ENCODE results near the gene GPR55. TPM values are rescaled to one million over a fixed set of nuclear protein-coding genes. Genes with fewer than 3 reads are reported as not detected.

The GPR55 gene
- total RNA-seq = 1 to 10 TPM; 4.4 to 5.6 TPM

DNA sequence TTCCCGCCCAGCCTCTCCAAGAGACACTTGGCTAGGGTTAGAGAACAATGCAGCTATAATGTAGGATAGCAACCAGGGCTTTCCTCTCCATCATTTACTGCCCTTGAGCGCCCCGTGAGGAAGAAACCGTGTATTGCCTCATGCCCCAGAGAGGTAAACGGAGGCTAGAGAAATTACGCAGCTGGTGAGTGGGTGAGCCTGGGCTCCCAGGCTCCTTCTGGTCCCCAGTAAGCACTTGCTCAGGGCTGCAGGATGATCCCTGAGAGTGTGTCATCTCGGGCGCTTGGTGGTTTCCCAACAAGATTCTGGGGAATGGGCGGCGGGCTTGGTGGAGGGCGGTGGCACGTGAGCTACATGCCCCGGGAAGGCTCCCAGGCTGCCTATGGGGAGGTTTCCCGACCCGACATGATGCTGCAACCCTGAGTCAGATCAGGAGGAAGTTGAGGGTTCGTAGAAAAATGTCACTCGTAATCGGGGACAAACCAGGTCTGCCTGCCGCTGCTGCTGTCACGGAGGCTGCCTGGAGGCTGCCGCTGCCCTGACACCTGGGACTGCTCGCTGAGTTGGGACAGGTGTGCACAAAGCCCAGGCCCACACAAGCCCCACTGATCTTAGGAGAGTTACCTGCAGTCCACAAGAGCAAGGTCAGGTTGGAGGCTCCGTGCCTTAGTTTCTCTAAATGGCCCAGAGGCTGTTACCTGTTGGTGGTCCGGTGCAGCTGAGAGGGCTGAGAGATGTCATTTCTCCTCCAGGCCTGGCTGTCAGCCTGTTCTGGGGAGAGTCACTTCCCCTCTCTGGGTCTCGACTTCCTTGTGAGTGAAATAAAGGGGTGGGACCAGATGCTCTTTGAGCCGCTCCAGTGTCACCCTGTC, at the start of gene GPR55:
TSS of gene GPR55 (minus strand) at position 773 of the 872 bp plus-strand sequence. CDS start 14,280 bp downstream, outside the sequence.
- ChIA-PET POLR2A (interaction anchor here (0.5 to 1.8 kb wide), 2 partner anchors 60 to 167 kb away, joined by 4 to 7 read pairs; no protein-coding TSS in a partner anchor), CTCF (interaction anchor here (0.7 to 5.0 kb wide), 16 partner anchors 11 to 75 kb away, joined by 3 to 26 read pairs (median 5); no protein-coding TSS in a partner anchor)

DNA sequence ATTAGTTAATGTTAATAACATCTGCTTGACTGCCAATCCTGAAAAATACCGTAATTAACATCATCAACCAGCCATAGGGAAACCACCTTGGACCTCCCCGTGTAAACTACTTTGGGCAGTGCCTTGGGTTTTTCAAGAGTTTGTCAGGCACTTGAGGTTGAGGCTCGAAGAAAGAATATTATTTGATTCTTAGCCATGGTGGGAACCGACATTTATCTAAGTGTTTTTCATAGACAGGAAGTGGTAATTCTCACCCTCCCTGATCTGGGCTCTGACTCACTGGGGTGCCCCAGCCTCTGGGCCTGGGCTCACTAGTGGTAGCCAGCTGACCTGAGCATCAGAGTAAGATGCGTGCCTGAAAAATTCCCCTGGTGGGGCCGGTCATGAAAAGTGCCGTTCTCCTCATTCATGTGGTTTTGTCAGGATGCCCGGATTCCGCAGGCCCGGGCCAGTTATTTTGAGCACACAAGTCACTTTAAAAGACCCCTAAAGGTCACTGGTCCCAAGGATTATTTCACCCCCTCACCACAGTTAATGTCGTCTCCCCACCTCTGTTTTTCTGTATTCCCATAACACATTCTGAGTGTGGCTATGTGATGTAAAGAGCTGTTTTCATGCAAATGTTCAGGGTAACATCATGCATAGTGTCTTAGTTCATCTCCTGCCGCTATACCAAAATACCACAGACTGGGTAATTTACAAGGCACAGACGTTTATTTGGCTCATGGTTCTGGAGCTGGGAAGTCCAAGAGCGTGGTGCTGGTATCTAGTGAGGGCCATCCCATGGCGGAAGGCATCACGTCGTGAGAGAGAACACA, 49.3 kb upstream of the GPR55 start:
- ChIA-PET CTCF (interaction anchor here (1.1 to 2.3 kb wide), 5 partner anchors 10 to 73 kb away, joined by 3 to 10 read pairs (median 3); no protein-coding TSS in a partner anchor), POLR2A (interaction anchor here (0.9 kb wide), 1 partner anchor 26 kb away, joined by 3 read pairs; no protein-coding TSS in a partner anchor)

DNA sequence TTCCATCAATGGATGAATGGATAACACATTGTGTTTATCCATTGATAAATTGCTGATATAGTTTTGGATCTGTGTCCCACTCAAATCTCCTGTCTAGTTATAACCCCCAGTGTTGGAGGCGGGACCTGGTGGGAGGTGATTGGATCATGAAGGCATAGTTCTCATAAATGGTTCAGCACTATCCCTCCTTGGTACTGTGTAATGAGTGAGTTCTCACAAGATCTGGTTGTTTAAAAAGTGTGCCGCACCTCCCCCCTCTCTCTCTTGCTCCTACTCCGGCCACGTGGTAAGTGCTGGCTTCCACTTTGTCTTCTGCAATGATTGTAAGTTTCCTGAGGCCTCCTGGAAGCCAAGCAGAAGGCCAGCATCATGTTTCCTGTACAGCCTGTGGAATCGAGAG, 47.0 kb upstream of the GPR55 start:
- ChIA-PET POLR2A (no interaction called here), CTCF (interaction anchor here (1.8 kb wide), 1 partner anchor 13 kb away, joined by 6 read pairs; no protein-coding TSS in a partner anchor)

- POLR2A ChIA-PET = interaction anchor here (0.7 kb wide), 1 partner anchor 223 kb away, joined by 4 read pairs; no protein-coding TSS in a partner anchor
- CTCF ChIA-PET = no interaction called here
These were observed 44.6 kb upstream of the GPR55 start for GRCh38 chr2:230969659-230970015.

DNA sequence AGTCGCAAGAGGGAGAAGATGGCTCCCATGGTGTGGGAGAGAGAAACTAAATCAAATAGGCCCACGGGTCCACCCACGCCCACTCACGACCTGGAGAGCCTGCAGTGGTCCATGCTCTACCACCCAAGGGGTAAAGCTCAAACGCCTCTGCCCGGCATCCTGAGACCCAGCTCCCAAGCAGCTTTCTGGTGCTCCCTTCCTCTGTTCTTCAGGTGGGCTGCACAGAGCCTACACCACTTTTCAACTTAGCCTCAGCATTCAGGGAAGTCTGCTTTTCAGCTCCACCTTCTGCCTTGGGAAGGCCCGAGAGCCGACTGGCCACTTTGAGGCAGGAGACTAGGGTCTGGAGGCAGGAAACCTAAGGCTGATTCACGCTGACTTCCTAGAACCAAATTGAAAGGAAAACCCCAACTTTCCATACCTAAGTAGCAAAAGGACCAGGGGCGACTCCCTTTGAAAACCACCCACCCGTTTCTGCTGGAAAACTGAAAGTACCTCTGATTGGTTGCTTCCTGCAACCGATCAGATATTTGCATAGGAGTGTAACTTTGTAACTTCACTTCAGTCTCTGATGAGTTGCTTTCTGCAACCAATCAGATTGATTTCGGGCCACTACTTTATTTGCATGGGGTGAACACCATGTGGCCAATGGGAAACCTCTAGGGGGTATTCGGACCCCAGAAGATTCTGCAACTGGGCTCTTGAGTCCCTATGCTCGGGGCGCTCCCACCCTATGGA, 44.0 kb upstream of the GPR55 start:
- CTCF ChIA-PET = interaction anchor here (0.6 kb wide), 1 partner anchor 121 kb away, joined by 3 read pairs; no protein-coding TSS in a partner anchor
- POLR2A ChIA-PET = no interaction called here

DNA sequence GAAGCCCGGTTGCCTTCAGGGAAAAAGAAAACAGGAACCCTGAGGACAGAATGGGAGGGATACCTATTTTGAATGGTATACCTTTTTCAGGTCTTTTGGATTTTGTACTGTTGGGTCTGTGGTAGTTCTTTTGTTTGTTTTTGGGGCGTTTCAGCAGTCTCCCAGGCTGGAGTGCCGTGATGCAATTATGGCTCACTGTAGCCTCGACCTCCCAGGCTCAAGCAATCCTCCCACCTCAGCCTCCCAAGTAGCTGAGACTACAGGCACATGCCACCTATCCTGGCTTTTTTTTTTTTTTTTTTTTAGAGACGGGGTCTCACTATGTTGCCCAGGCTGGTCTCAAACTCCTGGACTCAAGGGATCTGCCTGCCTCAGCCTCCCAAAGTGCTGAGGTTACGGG, 43.3 kb upstream of the GPR55 start:
- ChIA-PET CTCF (interaction anchor here (0.6 to 1.0 kb wide), 3 partner anchors 19 to 212 kb away, joined by 3 to 7 read pairs (median 3); no protein-coding TSS in a partner anchor), POLR2A (interaction anchor here (0.6 kb wide), 1 partner anchor 81 kb away, joined by 4 read pairs; no protein-coding TSS in a partner anchor)

GRCh38 chr2:230967113-230967512, 42.1 kb upstream of the GPR55 start:
- POLR2A ChIA-PET = no interaction called here
- CTCF ChIA-PET = interaction anchor here (1.5 kb wide), 1 partner anchor 20 kb away, joined by 4 read pairs; no protein-coding TSS in a partner anchor

DNA sequence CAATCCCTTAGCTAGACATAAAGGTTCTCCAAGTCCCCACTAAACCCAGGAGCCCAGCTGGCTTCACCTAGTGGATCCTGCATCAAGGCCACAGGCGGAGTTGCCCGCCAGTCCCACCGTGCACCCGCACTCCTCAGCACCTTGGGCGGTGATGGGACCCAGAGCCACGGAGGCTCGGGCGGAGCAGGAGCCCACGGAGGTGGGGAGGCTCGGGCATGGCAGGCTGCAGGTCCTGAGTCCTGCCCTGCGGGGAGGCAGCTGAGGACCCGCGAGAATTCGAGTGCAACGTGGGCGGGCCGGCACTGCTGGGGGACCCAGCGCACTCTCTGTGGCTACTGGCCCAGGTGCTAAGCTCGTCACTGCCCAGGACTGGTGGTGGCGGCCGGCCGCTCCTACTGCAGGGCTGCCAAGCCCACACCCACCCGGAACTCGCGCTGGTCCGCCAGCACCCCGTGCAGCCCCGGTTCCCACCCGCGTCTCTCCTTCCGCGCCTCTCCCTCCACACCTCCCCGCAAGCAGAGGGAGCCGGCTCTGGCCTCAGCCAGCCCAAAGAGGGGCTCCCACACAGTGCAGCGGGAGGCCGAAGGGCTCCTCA, 39.2 kb upstream of the GPR55 start:
- POLR2A ChIA-PET = no interaction called here
- CTCF ChIA-PET = no interaction called here

- ChIA-PET CTCF (no interaction called here), POLR2A (no interaction called here)
These were observed 36.0 kb upstream of the GPR55 start for GRCh38 chr2:230961091-230961491.

DNA sequence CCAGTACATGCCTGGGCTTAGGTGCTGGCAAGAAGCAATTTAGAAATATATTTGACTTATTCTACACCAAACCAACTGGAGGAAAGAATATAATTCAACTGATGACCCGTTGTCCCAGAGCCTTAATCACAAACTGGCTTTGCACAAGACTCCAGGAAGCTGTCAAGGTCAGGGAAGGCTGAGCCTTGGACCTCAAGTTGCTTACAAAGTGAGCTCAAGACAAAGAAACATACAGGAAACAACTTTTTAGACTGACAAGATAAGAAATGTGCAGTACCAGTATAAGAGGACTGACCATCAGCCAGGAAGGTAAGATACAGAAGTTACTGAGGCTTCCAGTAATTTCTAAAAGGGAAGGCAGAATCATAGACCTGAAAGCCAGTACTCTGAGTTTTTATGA, 35.0 kb upstream of the GPR55 start:
- CTCF ChIA-PET = no interaction called here
- POLR2A ChIA-PET = no interaction called here

DNA sequence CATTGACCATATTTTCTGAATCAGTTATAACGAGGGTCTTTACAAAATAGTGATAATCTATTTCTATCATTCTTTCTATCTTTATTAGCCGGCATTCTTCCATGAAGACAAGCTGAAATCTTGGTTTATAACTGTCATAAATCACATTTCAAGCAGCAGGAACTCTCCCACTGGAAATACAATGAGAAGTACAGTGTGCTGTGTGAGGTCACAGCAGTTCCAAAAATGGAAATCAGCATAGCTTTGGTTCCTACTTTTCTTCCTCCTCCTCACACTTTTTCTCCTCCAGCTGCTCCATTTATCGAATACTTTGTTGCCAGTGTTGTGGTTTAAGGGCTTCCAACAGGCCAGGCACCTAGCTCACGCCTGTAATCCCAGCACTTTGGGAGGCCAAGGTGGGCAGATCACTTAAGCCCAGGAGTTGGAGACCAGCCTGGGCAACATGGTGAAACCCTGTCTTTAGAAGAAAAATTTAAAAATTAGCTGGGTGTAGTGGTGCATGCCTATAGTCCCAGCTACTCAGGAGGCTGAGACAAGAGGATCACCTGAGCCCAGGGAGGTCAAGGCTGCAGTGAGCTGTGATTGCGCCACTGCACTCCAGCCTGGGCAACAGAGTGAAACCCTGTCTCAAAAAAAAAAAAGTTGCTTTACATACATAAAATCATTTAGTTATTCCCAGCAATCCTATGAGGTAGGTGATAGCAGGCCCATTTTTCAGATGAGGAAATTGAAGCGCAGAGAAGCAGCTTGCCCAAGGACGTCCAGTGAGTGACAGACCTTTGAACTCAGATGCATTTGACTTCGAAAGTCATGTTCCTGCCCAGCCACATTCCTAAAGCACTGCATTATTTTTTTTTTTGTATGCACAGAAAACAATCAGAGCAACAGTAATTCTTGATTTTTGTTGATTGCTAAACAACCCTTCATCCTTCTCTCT, 34.0 kb upstream of the GPR55 start:
- CTCF ChIA-PET = interaction anchor here (1.2 to 1.6 kb wide), 2 partner anchors 26 to 28 kb away, joined by 5 read pairs; no protein-coding TSS in a partner anchor
- POLR2A ChIA-PET = no interaction called here

DNA sequence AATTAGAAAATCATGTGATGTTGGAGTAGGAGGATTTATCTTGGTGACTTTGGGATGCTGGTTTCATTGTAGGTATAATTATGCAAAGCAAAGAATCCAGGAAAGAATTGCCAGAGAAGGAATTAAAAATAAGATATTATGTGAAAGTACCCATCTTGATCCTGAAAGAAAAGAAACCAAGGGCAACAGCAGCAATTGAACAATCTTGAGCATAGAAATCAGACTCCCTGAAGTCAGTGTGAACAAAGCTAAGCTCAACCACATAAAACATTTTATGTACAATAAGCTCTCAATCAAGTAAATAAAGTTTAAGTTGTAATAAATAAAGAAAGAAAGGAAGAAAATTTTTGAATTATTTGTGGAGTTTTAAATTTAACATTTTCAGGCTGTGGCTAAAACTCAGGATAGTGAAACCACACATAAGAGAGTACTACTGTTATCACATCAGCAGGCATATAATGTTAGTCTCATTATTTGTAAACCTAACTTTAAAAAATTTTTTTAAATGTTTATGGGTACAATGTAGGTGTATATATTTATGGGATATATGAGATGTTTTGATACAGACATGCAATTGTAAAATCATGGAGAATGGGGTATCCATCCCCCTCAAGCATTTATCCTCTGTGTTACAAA, 32.8 kb upstream of the GPR55 start:
- ChIA-PET POLR2A (interaction anchor here (0.8 kb wide), 1 partner anchor 10 kb away, joined by 3 read pairs; no protein-coding TSS in a partner anchor), CTCF (interaction anchor here (0.6 kb wide), 1 partner anchor 26 kb away, joined by 3 read pairs; no protein-coding TSS in a partner anchor)

- ChIA-PET POLR2A (interaction anchor here (0.8 kb wide), 1 partner anchor 9 kb away, joined by 3 read pairs; no protein-coding TSS in a partner anchor), CTCF (interaction anchor here (0.6 to 1.1 kb wide), 4 partner anchors 10 to 171 kb away, joined by 3 read pairs; no protein-coding TSS in a partner anchor)
These were observed 32.0 kb upstream of the GPR55 start for GRCh38 chr2:230956827-230957755.

DNA sequence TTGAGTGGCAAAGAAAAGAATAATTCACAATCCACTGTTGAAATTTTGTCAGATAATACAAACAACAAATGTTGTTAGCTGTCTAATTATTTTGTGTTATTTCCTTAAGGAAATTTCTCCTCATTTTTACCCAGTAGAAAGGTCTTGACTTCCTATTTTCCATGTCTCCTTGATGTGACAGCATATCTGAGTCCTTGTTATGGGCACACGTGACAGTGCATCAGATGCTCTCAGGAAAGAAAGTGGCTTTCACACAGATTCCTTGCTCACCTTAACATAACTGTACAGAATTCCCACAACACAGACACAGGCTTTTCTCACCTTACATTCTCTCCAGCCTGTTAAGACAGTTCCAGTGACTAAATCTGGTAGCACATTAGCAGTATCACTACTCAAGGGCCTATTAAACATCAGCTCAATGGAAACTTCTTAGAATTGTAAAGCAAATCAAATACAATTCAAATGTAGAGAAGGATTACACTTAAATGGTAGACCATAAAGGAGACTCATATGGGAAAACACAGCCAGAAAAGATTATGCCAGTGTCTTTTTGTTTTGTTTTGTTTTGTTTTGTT, 30.2 kb upstream of the GPR55 start:
- ChIA-PET CTCF (interaction anchor here (0.6 to 1.6 kb wide), 4 partner anchors 30 to 100 kb away, joined by 3 to 6 read pairs (median 4); partner anchors contain the start of gene ITM2C), POLR2A (no interaction called here)

GRCh38 chr2:230954746-230955145, 29.7 kb upstream of the GPR55 start:
- CTCF ChIA-PET = interaction anchor here (0.6 to 1.6 kb wide), 4 partner anchors 30 to 99 kb away, joined by 3 to 6 read pairs (median 5); partner anchors contain the start of gene ITM2C

More at GRCh38 chr2:230954746-230955145, 29.7 kb upstream of the GPR55 start:
- POLR2A ChIA-PET = no interaction called here
